ENCODE results near the gene SKA3.

DNA sequence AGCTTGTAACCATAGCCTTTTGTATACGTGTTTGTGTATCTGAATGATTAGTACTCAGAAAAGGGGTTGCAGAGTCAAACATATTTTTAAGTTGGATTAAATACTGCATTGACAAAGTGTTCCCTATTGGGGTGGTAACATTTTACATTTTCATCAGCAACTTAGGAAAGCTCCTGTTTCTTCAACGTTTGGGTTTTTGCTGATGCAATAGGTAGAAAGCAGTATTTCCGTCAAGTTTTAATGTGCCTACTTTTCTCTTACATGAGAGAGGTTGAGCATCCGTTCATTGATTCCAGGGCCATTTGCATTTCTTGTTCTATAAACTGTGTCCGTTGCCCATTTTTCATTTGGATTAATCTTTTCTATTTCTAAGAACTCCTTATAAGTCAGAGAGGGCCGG is 56.2 kb downstream of the SKA3 start:
- TF ChIP-seq, protein P1, sequence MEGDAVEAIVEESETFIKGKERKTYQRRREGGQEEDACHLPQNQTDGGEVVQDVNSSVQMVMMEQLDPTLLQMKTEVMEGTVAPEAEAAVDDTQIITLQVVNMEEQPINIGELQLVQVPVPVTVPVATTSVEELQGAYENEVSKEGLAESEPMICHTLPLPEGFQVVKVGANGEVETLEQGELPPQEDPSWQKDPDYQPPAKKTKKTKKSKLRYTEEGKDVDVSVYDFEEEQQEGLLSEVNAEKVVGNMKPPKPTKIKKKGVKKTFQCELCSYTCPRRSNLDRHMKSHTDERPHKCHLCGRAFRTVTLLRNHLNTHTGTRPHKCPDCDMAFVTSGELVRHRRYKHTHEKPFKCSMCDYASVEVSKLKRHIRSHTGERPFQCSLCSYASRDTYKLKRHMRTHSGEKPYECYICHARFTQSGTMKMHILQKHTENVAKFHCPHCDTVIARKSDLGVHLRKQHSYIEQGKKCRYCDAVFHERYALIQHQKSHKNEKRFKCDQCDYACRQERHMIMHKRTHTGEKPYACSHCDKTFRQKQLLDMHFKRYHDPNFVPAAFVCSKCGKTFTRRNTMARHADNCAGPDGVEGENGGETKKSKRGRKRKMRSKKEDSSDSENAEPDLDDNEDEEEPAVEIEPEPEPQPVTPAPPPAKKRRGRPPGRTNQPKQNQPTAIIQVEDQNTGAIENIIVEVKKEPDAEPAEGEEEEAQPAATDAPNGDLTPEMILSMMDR (conservative IDR thresholded peaks at IDR 0.05 in 1 of 2, IDR thresholded peaks at IDR 0.05 in 1 of 2; ENCODE audit: extremely low read depth in 1 of 2, insufficient read depth in 1 of 2, low read depth in 1 of 2, low read length in 2 of 2) = no peak
- no peak for TF ChIP-seq EZH2 (IDR thresholded peaks at IDR 0.05; ENCODE audit: borderline replicate concordance, low read length)
